Measurements from ENCODE around the gene CTSK.

DNA sequence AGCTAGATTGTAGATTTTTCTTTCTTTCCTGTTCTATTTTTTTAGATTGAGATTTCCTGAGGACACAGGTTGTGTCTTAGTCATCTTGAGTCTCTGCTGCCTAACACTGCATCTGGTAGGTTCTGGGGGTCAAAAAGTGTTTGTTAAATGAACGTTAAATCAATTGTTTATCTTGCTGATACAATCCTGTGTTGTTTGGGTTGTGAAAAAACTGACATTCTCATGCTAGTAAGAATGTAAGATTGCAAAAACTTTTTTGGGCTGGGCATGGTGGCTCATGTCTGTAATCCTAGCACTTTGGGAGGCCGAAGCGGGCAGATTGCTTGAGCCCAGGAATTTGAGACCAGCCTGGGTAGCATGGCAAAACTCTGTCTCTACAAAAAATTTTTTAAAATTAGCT is 3.4 kb downstream of the CTSK start:
- TF ChIP-seq, protein P1, sequence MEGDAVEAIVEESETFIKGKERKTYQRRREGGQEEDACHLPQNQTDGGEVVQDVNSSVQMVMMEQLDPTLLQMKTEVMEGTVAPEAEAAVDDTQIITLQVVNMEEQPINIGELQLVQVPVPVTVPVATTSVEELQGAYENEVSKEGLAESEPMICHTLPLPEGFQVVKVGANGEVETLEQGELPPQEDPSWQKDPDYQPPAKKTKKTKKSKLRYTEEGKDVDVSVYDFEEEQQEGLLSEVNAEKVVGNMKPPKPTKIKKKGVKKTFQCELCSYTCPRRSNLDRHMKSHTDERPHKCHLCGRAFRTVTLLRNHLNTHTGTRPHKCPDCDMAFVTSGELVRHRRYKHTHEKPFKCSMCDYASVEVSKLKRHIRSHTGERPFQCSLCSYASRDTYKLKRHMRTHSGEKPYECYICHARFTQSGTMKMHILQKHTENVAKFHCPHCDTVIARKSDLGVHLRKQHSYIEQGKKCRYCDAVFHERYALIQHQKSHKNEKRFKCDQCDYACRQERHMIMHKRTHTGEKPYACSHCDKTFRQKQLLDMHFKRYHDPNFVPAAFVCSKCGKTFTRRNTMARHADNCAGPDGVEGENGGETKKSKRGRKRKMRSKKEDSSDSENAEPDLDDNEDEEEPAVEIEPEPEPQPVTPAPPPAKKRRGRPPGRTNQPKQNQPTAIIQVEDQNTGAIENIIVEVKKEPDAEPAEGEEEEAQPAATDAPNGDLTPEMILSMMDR (tag by site-specific recombination; IDR thresholded peaks at IDR 0.05), result no peak
- TF ChIP-seq, protein P2, sequence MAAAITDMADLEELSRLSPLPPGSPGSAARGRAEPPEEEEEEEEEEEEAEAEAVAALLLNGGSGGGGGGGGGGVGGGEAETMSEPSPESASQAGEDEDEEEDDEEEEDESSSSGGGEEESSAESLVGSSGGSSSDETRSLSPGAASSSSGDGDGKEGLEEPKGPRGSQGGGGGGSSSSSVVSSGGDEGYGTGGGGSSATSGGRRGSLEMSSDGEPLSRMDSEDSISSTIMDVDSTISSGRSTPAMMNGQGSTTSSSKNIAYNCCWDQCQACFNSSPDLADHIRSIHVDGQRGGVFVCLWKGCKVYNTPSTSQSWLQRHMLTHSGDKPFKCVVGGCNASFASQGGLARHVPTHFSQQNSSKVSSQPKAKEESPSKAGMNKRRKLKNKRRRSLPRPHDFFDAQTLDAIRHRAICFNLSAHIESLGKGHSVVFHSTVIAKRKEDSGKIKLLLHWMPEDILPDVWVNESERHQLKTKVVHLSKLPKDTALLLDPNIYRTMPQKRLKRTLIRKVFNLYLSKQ (tag by site-specific recombination; IDR thresholded peaks at IDR 0.05; ENCODE audit: borderline replicate concordance), result no peak
- TF ChIP-seq GLI2 (tag by site-specific recombination; IDR thresholded peaks at IDR 0.05; ENCODE audit: borderline replicate concordance, low read depth) (no peak), ZNF664 (tag by site-specific recombination; IDR thresholded peaks at IDR 0.05) (no peak), KLF10 (tag by site-specific recombination; IDR thresholded peaks at IDR 0.05) (no peak), ZNF416 (tag by site-specific recombination; IDR thresholded peaks at IDR 0.05) (no peak)
- TF ChIP-seq, protein P3, sequence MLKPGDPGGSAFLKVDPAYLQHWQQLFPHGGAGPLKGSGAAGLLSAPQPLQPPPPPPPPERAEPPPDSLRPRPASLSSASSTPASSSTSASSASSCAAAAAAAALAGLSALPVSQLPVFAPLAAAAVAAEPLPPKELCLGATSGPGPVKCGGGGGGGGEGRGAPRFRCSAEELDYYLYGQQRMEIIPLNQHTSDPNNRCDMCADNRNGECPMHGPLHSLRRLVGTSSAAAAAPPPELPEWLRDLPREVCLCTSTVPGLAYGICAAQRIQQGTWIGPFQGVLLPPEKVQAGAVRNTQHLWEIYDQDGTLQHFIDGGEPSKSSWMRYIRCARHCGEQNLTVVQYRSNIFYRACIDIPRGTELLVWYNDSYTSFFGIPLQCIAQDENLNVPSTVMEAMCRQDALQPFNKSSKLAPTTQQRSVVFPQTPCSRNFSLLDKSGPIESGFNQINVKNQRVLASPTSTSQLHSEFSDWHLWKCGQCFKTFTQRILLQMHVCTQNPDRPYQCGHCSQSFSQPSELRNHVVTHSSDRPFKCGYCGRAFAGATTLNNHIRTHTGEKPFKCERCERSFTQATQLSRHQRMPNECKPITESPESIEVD (tag by site-specific recombination; IDR thresholded peaks at IDR 0.05), result no peak
- TF ChIP-seq, protein P4, sequence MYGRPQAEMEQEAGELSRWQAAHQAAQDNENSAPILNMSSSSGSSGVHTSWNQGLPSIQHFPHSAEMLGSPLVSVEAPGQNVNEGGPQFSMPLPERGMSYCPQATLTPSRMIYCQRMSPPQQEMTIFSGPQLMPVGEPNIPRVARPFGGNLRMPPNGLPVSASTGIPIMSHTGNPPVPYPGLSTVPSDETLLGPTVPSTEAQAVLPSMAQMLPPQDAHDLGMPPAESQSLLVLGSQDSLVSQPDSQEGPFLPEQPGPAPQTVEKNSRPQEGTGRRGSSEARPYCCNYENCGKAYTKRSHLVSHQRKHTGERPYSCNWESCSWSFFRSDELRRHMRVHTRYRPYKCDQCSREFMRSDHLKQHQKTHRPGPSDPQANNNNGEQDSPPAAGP (tag by site-specific recombination; IDR thresholded peaks at IDR 0.05), result no peak

All from HEK293 (cell line).